ENCODE measurements around the gene GTF2E1. TPM values are rescaled to one million over a fixed set of nuclear protein-coding genes. Genes with fewer than 3 reads are reported as not detected.

Gene GTF2E1
- total RNA-seq, 1 donor from 2014 or later, result 31.6 TPM

GRCh38 chr3:120797857-120798256 is 55.3 kb downstream of the GTF2E1 start:
- no peak overlapping the region for H2AFZ ChIP-seq (ENCODE audit: low read depth, low read length)
- H3K9me3 Mint-ChIP-seq (ENCODE audit: unreplicated experiment), result no peaks in the 10 kb centered on the region
- H3K4me3 ChIP-seq (ENCODE audit: insufficient read depth, low read depth, low read length), result no peak overlapping the region
- H3K36me3 ChIP-seq (ENCODE audit: insufficient read depth, low read length), result no peaks in the 10 kb centered on the region
- H3K4me1 Mint-ChIP-seq (ENCODE audit: low read depth, unreplicated experiment), result peaks cover 13% of the 10 kb centered on the region
- no peaks in the 10 kb centered on the region for H4K20me1 ChIP-seq (ENCODE audit: insufficient read depth, low read length)
- no peak overlapping the region for H3K9ac ChIP-seq (ENCODE audit: low read length)
- no peak overlapping the region for H3K4me2 ChIP-seq (ENCODE audit: low read length)
- no peak for FAIRE-seq
- no peak overlapping the region for H3K4me3 Mint-ChIP-seq (ENCODE audit: unreplicated experiment)
- H3K27me3 Mint-ChIP-seq (ENCODE audit: low read depth, unreplicated experiment), result no peaks in the 10 kb centered on the region
- H3K4me1 ChIP-seq (ENCODE audit: insufficient read depth, low read length), result peaks cover 9% of the 10 kb centered on the region
- no peaks in the 10 kb centered on the region for H3K27me3 ChIP-seq (ENCODE audit: insufficient read depth, low read length)
- TF ChIP-seq EZH2 (IDR thresholded peaks at IDR 0.05; ENCODE audit: insufficient read depth, low read length), result no peak
- TF ChIP-seq CTCF (IDR thresholded peaks at IDR 0.05; ENCODE audit: insufficient read depth, low read depth, low read length), result no peak
- no peaks in the 10 kb centered on the region for H3K9me3 ChIP-seq (ENCODE audit: insufficient read depth, low read depth, low read length)
- H3K79me2 ChIP-seq (ENCODE audit: insufficient read depth, low read length), result no peaks in the 10 kb centered on the region
- no peaks in the 10 kb centered on the region for H3K36me3 Mint-ChIP-seq (ENCODE audit: low read depth, unreplicated experiment)
- H3K27ac Mint-ChIP-seq (ENCODE audit: unreplicated experiment), result no peak overlapping the region
- no peak overlapping the region for H3K27ac ChIP-seq (ENCODE audit: low read depth, low read length)
- DNase-seq (ENCODE audit: low read depth), result no peak

DNA sequence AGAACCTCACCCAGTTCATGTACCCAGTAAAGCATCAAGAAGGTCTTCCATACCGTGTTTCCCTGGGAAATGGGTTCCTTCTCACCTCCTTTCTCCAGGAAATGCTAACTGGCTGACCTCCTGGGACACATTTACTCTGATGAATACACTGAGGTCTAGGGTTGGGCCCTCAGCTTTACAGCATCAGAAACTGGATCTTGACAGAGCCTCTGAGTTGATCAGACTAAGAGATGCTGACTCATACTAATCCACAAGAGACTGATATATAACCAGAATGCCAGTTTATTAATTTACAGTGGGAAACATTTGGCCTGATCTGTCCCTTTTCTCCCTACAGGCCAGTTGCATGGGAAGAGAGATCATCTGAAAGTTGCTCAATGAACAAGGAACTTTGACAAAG is 55.8 kb downstream of the GTF2E1 start:
- H4K20me1 ChIP-seq (ENCODE audit: insufficient read depth, low read length), result no peaks in the 10 kb centered on the region
- no peaks in the 10 kb centered on the region for H3K36me3 Mint-ChIP-seq (ENCODE audit: low read depth, unreplicated experiment)
- H3K4me1 Mint-ChIP-seq (ENCODE audit: low read depth, unreplicated experiment), result peaks cover 9% of the 10 kb centered on the region
- no peak overlapping the region for H3K9ac ChIP-seq (ENCODE audit: low read length)
- no peak overlapping the region for H3K27ac ChIP-seq (ENCODE audit: low read depth, low read length)
- H3K4me3 ChIP-seq (ENCODE audit: insufficient read depth, low read depth, low read length), result no peak overlapping the region
- no peaks in the 10 kb centered on the region for H3K27me3 ChIP-seq (ENCODE audit: insufficient read depth, low read length)
- no peaks in the 10 kb centered on the region for H3K36me3 ChIP-seq (ENCODE audit: insufficient read depth, low read length)
- no peaks in the 10 kb centered on the region for H3K9me3 ChIP-seq (ENCODE audit: insufficient read depth, low read depth, low read length)
- H2AFZ ChIP-seq (ENCODE audit: low read depth, low read length), result no peak overlapping the region
- no peaks in the 10 kb centered on the region for H3K9me3 Mint-ChIP-seq (ENCODE audit: unreplicated experiment)
- no peak overlapping the region for H3K27ac Mint-ChIP-seq (ENCODE audit: unreplicated experiment)
- no peak overlapping the region for H3K4me3 Mint-ChIP-seq (ENCODE audit: unreplicated experiment)
- H3K4me1 ChIP-seq (ENCODE audit: insufficient read depth, low read length), result peaks cover 6% of the 10 kb centered on the region
- DNase-seq (ENCODE audit: low read depth) (no peak), FAIRE-seq (no peak)
- H3K79me2 ChIP-seq (ENCODE audit: insufficient read depth, low read length), result no peaks in the 10 kb centered on the region
- no peaks in the 10 kb centered on the region for H3K27me3 Mint-ChIP-seq (ENCODE audit: low read depth, unreplicated experiment)
- TF ChIP-seq CTCF (IDR thresholded peaks at IDR 0.05; ENCODE audit: insufficient read depth, low read depth, low read length) (no peak), EZH2 (IDR thresholded peaks at IDR 0.05; ENCODE audit: insufficient read depth, low read length) (no peak)
- no peak overlapping the region for H3K4me2 ChIP-seq (ENCODE audit: low read length)

GRCh38 chr3:120800625-120801024 is 58.1 kb downstream of the GTF2E1 start:
- no peak for FAIRE-seq

More at GRCh38 chr3:120800625-120801024, 58.1 kb downstream of the GTF2E1 start:
- no peaks in the 10 kb centered on the region for H3K9me3 Mint-ChIP-seq (ENCODE audit: unreplicated experiment)
- Histone ChIP-seq H3K27me3 (ENCODE audit: insufficient read depth, low read length) (no peaks in the 10 kb centered on the region), H3K27ac (ENCODE audit: low read depth, low read length) (no peak overlapping the region), H3K4me1 (ENCODE audit: insufficient read depth, low read length) (no peaks in the 10 kb centered on the region), H3K36me3 (ENCODE audit: insufficient read depth, low read length) (no peaks in the 10 kb centered on the region), H3K4me2 (ENCODE audit: low read length) (no peak overlapping the region), H3K79me2 (ENCODE audit: insufficient read depth, low read length) (no peaks in the 10 kb centered on the region), H4K20me1 (ENCODE audit: insufficient read depth, low read length) (no peaks in the 10 kb centered on the region), H3K9ac (ENCODE audit: low read length) (no peak overlapping the region), H2AFZ (ENCODE audit: low read depth, low read length) (no peak overlapping the region), H3K9me3 (ENCODE audit: insufficient read depth, low read depth, low read length) (no peaks in the 10 kb centered on the region), H3K4me3 (ENCODE audit: insufficient read depth, low read depth, low read length) (no peak overlapping the region)
- DNase-seq (ENCODE audit: low read depth), result no peak
- H3K4me3 Mint-ChIP-seq (ENCODE audit: unreplicated experiment), result no peak overlapping the region
- no peak overlapping the region for H3K27ac Mint-ChIP-seq (ENCODE audit: unreplicated experiment)
- no peak for TF ChIP-seq CTCF (IDR thresholded peaks at IDR 0.05; ENCODE audit: insufficient read depth, low read depth, low read length)
- TF ChIP-seq EZH2 (IDR thresholded peaks at IDR 0.05; ENCODE audit: insufficient read depth, low read length), result no peak
- no peaks in the 10 kb centered on the region for H3K27me3 Mint-ChIP-seq (ENCODE audit: low read depth, unreplicated experiment)
- no peaks in the 10 kb centered on the region for H3K36me3 Mint-ChIP-seq (ENCODE audit: low read depth, unreplicated experiment)
- peaks cover 3% of the 10 kb centered on the region for H3K4me1 Mint-ChIP-seq (ENCODE audit: low read depth, unreplicated experiment)
